Renal cortex interstitium (tissue), 11 donors: ENCODE data around the gene FHDC1. TPM values are rescaled to one million over a fixed set of nuclear protein-coding genes. Genes with fewer than 3 reads are reported as not detected.

Source experiments
- DNase-seq, 11 donors: peaks; one replicate each; pipeline ENCODE4 v3.0.0-alpha.2; 2013; ENCODE audit warnings: low read depth in 9 of 11, low spot score in 4 of 11; ENCODE audit errors: extremely low read depth in 1 of 11
- polyA plus RNA-seq, 3 donors: library from polyadenylated mRNA; unstranded; fragments of 120-200 nt; gene quantifications; one replicate each; pipeline ENCODE4 v1.2.1, GENCODE V29; 2013; ENCODE audit not compliant: insufficient read length in 3 of 3

The FHDC1 gene
- polyA plus RNA-seq, 3 donors: 3.8 to 4.9 (median 4.4) TPM

DNA sequence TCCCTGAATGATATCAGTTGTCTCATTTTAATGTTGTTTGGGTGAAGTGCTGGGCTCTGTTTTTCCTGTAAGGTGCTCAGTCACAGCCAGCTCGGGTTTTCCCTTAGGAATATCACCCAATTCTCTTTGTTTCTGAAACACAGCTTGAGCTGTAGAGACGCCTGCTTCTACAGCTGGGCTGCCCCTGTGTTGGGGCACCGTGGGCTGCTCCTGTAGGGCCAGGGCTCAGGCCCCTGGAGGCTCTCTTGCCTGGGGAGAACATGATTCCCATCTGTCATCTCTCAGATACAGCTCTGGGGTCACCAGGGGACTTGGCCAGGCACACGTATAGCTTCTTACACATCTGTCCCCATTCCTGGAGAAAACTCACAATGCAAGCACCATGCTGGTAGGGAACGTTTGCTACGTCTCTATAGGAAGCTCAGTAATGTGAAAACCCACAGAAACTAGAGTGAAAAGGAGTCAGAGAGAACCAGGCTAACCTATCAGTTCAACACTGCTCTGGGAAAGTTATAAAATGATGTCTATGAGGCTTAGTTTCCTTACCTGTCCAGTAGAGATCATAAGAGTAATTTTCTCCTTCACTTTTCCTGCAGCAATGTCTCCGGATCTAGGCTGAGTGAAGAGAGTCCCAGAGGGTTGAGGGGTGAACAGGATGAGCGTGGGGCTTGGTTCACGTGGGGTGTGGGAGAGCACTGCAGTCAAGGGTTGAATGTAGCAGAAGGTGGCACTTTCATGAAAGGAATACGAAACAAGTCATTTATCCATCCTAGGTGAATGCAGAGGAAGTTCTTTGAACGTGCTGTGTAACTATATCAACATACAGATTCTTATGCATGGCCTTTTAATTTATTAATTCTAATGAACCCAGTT is 14.5 kb downstream of the FHDC1 start:
- no peak for DNase-seq

DNA sequence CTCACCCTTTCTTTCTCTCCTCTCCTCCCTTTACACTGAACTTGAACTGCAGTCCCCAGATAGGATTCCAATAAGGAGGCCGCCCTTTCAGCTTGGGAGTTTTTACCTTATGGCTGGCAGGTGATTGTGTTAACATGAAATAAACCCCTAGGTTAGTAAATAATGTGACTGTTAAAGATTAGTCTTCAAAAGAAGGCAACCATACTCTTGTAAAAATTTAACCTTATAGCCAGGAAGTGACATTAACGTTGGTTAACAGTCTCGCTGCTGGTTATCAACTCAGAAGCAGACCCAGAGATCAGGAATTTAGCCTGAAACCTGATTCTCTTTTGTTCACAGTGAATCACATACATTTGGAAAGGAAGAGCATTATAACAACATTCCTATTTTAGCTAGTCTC is 15.2 kb downstream of the FHDC1 start:
- no peak for DNase-seq

DNA sequence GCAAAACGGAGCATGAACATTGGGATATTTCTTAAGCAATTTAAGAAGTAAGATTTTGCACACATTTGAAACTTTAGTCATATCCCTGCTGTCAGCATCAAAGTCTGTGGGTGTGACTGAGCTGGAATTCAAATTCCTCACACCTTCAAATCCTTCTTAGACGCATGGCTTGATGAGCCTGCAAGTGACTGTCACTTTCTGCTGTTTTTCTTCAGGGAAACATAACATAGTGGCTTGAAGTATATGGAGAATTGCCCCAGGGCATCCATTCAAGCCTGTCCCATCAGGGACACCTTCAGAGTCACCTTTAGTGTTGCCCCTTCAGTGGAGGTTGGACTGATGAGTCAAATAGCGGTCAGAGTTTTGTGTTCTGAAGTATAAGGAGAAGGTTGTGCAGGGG is 17.4 kb downstream of the FHDC1 start:
- DNase-seq: no peak

DNA sequence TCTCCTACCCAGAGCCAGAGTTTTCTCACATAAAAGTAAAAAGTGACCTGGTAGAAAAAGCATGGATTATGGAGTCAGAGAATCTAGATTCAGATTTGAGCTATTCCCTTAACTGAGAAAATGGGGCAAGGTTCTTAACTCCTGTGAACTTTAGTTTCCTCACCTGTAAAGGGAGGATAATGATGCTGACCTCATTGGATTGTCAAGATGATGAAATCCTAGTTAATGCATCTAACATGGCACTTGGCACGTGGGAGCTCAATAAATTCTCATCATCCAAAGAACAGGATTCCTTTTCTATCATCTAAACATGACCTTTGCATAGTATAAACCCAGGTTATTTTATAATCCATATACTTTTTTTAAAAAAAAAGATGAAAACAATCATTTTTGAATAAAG is 18.6 kb downstream of the FHDC1 start:
- no peak for DNase-seq

DNA sequence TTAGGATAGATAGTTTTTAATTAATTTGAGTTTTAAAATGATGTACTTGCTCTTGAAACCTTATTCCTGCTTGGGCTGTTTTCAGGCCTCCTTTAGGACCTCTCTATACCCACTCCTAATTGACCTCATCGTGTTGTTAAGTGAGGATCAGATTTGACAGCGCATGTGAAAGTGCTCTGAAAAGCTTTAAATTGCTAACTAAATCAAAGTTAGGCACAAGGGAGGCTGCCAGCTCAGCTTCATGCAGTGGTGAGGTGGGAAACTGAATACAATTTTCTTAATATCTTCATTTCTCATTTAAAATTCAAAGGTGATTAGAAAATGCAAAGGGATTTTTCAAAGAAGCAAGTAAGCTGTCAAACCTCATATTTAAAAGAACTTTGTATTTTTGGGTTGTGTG is 20.0 kb downstream of the FHDC1 start:
- DNase-seq: no peak

DNA sequence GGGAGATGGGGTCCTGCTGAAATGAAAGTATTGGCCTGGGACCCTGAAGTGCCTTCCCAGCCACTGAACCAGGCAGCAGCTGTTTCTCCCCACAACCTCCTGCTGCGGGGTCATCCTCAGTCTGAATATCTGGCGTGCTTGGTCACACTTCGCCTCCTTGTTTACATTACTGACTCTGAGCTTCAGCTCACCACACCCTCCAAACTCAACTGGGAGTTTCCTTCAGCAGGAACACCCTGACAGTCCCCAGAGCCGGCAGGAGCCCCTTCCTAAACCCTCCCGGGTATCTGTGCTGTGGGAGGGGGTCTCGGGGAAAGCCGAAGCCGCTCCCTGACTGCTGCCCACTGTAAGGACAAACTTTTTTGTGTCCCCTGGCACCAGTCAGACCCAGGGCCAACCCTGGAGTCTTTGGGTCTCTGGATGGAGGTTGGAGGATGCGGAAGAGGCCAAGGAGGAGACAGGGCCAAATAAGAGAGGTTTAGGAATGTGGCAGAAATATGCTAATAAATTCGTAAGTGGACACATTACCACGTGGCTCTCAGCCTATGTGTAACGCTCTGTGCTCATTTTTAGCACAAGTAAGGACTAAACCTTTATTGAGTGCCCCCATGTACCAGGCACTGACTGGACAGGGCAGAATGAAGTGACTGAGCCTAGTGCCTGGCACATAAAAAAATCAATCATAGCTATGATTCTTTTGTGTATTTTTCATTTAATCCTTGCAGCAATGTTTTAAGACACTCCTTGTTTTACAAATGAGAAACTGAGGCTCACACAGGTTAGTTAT is 20.7 kb downstream of the FHDC1 start:
- DNase-seq: peak in 3 of 11 donors; percentile 28 to 63 (median 45)

DNA sequence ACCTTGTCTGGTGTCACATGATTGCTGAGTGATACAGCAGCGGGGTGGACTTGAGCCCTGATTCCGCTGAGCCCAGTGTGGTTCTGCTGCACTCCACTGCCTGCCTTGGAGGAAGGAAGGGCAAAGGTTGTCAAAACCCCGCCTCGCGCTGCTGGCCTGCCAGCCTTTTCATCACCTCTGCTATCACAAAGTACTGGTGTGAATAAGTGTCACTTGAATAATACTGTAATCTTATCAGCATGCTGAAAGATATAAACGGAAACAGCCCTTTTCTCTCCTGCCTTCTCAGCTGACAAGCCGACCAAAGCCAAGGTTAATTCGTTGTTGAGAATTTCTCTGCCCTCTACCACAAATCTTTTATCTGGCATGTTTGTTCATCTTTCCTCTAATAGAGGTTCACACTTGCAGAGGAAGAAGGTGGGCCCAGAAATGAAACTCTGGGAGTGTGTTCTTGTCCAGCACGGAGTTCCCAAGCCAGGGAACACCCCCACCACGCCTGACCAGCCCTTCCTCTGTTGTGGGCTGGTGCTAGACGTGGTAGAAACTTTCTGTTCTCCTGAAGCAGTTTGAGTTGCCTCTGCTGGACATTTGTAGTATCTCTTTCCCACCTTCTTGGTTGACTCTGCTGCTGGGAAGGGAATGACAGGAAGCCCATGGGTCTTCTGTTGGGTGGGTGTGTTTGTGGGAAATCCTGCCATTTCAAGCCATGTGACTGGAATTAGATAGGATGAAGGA is 21.5 kb downstream of the FHDC1 start:
- peak in 1 of 11 donors; percentile 18 for DNase-seq

DNA sequence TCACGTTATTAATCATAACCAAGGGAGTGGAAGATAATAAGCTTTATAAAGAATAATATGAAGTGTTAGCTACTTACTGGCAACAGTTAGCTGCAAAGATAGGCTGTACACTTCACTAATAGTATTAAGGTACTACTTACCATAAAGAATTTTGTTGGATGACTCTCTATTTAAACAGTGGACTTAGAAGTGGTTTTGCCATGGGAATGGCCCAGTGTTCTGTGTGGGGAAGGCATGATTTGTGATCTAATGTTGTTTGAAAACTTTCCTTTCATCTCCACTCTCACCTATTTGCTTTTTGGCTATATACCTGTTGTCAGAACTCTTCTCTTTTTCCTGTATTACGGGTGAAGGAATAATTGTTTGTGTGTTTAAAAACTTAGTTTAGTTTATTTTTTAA is 23.0 kb downstream of the FHDC1 start:
- DNase-seq: no peak

DNA sequence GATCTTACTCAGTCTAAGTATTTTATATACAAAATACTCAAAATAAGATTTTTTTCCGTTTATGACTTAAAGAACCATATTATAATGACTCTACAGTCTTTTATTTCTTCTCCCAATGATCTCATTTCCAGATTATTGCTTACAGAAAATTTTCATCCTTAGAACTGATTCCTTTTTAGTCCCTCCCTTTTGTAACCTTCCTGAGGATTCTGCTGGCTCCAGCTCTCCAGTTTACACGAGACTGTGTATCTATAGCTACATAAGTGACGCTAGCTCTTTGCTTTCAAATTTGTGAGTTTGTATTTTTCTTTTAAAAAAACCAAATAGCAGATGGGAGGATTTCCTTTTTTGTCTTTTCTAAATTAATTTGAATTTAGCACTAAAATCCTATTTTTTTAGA is 24.0 kb downstream of the FHDC1 start:
- DNase-seq: no peak

DNA sequence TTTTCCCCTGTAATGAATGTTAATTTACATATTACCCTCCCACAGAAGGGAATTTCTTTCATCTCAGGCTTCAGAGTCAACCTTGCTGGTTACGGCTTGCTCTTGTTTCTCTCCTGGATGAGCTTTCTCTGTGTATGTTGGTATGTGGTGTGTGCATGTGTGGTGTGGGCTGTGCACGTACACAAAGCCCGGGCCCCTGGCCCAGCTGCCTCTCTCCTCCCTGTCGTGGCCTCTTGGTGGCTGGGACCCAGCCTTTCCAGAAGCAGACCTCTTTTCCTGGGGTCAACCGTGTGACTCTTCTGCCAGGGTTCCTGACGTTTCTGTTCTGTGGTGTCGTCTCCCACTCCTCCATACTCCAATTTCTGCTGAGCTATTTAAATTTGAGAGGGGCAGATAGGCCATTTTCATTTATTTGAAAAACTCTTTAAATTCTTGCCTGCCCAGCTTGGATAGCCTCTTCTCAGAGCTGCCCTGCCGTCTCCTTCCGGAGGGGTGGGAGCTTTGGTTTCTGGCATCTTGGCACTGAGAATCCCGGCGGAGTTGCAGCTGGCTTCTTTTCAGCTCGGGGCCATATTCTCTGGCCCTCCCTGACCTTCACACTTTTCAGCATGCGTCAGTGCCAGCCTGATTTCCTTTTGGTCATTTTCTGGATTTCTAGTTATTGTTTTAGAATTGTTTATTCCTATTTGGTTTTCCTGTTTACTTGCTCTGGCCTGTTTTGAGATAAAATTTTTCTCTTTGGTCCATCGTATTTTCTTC is 25.1 kb downstream of the FHDC1 start:
- no peak for DNase-seq

DNA sequence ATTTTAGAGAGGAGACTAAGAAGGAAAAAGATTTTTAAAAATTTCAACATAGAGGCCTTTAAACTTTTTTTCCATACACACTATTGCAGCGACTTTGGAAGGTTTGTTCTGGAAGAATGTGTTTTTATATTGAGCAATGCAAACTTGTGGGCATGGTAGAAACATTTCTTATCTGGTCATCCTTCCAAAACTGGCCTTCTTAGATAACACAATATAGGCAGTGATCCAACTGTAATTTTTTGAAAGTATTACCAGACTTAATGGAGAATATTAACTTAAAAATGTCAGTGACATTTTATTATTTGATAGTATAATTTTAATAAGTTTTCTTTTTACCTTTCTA is 25.6 kb downstream of the FHDC1 start:
- DNase-seq: no peak

DNA sequence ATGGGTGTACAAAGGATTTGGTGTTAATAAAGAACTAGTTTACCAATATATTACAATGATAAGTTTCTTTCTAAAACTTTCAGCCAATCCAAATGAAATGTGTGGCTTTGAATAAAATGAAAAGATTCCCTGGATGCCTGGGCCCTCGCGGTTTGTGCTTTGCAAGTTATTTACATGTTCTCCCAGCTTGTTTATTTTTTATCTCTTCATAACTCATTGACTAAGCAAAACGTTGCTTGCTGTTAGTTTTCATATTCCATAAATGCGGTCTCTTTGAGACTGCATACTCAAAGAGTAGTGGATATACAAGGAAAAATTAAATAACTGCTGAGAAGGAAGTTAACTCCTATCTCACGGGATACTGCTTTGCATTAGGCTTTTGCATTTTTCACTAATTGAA is 26.0 kb downstream of the FHDC1 start:
- DNase-seq: no peak

DNA sequence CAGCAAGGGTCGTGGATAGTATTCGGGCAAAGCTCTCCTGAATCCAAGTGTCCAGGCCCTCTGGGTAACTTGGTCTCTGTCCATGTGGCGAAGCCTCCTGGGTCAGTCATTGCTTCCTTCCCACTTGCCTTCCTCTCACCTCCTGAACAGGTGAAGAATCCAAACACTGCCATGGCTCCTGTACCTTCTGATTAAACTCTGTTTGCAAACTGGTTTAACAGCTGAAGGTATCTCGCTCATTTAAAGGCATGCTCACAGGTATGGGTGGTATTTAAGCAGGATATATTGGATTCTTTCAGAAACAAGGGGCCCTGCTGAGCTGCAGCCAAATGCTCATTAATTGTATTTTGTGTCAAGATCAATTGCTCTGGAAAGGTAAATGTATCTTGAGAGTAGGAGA is 28.2 kb downstream of the FHDC1 start:
- DNase-seq: no peak

DNA sequence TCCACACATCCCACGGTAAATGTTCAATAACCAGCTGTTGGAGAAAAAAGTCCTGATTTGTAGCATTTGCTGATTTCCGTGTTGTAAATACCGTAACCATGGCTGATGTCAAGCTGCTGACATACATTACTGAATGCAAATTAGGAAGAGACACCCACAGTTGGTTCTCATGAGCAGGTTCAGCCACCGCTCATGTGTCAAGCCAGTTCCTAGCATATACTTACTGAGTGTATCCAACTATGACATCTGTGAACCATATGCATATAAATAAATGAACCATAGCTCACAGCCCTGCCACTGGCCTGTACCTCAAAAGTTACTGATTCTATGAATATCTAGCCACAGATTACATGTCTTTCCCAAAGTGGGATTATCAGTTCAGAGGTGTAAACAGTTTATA is 29.5 kb downstream of the FHDC1 start:
- no peak for DNase-seq

DNA sequence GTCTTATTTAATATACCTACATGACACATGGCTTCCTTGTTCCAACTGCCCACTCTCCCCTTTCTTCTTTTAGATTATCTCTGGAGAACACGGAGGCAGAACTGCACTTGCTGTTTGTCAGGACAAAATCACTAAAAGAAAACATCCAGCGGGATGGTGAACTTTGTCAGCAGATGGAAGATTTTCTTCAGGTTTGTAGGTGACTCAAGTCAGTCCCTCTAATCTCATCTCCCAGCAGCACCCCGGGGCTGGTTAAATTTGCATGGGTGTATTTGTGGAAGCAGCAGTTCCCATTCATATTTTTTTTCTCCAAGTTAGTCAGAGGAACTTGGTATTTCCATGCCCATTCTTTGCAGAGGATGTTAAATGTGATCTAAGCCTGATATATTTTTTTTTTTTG is 31.8 kb downstream of the FHDC1 start:
- DNase-seq: no peak

DNA sequence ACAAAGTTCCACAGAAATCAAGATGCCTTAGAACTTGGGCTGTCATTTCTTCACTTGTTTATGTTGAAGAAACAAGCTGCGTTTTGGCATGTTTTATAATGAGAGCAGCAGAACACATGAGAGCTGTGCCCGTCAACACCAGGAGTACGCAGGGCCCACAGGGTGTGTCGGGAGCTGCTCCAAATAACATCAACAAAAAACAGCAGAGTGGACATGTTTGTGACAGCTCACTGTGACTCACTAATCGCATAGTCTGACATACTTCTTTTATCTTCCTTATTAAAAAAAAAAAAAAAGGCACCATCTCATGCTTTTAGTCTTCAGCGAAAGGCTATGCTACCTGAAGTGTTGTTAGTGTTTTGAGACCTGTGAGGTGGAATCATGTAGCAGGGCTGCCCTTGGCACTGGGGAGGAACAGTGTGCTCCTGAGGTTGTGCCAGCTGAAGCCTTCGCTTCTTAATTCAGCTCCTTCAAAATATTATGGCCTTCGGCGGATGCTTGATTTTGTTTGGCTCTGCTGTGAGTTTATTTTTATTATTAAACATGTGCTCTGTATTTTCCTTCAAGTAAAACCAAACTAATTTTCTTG is 32.8 kb downstream of the FHDC1 start:
- DNase-seq: no peak

DNA sequence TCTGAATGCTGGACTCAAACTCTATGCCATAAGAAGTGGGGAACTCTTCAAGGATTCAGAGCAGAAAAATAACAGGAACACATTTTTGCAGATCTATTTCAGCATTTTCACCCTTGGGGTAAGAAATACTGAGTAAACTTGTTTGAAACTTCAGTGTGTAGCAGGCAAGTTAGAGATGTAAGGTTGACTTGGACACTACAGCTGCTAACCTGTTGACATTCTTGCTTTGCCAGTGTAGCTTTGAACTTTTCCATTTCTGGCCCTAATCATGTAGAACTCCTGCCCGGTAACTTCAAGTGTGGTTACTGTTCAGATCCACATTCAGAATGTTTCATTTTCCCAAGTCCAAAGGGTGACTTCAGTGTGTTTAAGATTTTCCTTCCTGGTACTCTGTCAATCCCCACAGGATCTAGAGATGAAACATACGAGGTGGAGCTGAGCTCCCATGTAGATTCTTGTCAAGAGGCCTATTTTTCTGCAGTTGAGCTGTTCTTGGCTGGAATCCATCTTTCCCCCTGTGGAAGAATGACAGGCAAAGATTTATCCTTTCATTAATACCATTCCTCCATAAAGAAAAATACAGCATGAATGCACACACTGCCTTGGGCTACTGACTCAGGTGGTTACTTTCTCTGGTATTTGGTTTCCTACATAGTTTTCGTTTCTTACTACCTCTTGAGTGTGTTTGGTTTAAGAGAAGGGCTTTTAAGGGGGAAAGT is 34.1 kb downstream of the FHDC1 start:
- peak in 5 of 11 donors; percentile 36 to 62 (median 49) for DNase-seq

DNA sequence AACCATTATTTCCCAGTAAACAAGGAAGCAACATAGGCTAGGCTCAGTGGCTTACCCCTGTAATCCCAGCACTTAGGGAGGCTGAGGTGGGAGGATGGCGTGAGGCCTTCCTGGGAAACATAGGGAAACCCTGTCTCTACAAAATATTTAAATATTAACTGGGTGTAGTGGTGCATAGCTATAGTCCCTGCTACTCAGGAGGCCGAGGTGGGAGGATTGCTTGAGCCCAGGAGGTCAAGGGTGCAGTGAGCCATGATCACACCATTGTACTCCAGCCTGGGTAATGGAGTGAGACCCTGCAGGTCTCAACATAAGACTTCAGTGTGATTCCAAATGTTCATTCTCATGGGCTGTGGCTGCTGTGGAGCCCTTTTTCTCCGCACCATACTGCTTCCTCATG is 34.9 kb downstream of the FHDC1 start:
- DNase-seq: no peak
